ENCODE measurements around the gene PSAP. TPM values are rescaled to one million over a fixed set of nuclear protein-coding genes. Genes with fewer than 3 reads are reported as not detected.

Gene PSAP
- total RNA-seq, 1 donor from 2014 or later = 210 TPM

DNA sequence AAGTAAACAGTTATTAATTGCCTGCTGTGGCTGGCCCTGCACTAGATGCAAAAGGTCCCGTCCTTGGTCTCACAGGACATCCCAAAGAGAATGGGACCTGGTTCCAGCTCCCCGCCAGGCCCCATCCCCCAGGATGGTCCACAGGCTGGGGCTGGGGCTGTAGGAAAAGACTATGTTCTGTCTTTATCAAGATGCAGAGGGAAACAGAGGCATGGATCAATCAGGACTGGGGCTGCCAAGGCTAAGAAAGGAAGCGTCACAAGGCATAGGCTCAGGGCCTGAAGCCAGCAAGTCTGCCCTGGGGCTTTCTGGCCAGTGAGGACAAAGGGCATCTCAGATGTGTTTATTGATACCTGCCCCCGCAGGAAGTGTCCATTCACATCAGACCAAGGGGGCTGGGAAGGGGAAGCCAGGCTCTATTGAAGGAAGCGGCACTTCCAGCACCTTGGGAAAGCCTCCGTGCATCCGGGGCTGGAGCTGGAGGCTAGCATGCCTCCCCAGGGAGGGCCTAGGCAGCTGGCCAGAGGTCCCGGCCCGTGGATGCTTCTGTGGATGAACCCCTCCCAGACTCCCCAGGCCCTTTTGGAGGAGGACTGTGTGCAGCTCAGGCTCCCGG lies 83.5 kb downstream of the PSAP start:
- H3K27ac Mint-ChIP-seq = peak overlapping the region; percentile 91
- TF ChIP-seq, protein P1, sequence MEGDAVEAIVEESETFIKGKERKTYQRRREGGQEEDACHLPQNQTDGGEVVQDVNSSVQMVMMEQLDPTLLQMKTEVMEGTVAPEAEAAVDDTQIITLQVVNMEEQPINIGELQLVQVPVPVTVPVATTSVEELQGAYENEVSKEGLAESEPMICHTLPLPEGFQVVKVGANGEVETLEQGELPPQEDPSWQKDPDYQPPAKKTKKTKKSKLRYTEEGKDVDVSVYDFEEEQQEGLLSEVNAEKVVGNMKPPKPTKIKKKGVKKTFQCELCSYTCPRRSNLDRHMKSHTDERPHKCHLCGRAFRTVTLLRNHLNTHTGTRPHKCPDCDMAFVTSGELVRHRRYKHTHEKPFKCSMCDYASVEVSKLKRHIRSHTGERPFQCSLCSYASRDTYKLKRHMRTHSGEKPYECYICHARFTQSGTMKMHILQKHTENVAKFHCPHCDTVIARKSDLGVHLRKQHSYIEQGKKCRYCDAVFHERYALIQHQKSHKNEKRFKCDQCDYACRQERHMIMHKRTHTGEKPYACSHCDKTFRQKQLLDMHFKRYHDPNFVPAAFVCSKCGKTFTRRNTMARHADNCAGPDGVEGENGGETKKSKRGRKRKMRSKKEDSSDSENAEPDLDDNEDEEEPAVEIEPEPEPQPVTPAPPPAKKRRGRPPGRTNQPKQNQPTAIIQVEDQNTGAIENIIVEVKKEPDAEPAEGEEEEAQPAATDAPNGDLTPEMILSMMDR (IDR thresholded peaks at IDR 0.05) = no peak
- H3K36me3 Mint-ChIP-seq (ENCODE audit: low read depth) = peaks cover 25% of the 10 kb centered on the region
- peaks cover 80% of the 10 kb centered on the region for H3K4me1 Mint-ChIP-seq
- intact Hi-C loops (cut with micrococcal nuclease) = loop anchor here (5.0 to 10.0 kb wide), 3 partner anchors 450 to 1645 kb away; partner anchors contain the start of genes ANAPC16, ANXA7 and ASCC1
- no peaks in the 10 kb centered on the region for H3K27me3 Mint-ChIP-seq
- no peaks in the 10 kb centered on the region for H3K9me3 Mint-ChIP-seq
- H3K4me3 Mint-ChIP-seq = peak overlapping the region; percentile 55
- CTCF ChIA-PET = interaction anchor here (1.0 to 2.1 kb wide), 7 partner anchors 15 to 281 kb away, joined by 3 to 7 read pairs (median 3); no protein-coding TSS in a partner anchor
- no peak for ATAC-seq (ENCODE audit: low read depth)
- no peak for DNase-seq
- POLR2A ChIA-PET = interaction anchor here (0.6 to 8.7 kb wide), 10 partner anchors 9 to 537 kb away, joined by 3 to 79 read pairs (median 5); partner anchors contain the start of gene PSAP

DNA sequence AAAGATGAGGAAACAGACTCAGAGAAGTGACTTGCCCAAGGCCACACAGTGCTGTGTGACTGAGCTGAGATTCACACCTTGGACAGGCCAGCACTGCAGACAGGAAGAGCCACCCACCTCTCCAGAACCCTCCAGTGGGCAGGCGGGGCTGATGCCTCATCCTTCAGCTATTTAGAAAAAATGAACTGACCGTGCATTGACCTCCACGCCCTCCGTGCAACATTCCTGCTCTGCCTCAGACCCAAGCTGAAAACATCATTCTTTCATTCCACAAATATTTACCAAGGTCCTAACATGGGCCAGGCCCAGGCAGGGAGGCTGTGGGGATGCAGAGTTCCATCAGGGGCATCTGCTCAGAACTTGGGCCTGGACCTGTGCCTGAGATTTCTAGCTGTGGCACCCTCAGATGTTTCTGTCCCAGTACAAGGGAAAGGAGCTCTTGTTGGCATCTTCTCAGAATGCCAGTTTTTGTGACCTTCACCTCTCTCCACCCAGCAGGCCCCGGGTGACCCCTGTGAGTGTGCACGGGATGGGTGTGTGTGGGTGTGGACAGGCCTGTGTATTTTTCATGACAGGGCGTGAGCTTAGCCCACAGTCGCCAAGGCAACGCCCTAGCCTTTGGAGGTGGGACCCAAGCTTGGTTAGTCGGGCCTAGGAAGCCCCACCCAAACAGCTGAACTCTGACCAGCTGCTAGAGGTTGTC lies 84.2 kb downstream of the PSAP start:
- TF ChIP-seq, protein P1 (IDR thresholded peaks at IDR 0.05) = no peak
- no peaks in the 10 kb centered on the region for H3K27me3 Mint-ChIP-seq
- peak overlapping the region; percentile 91 for H3K27ac Mint-ChIP-seq
- CTCF ChIA-PET = interaction anchor here (1.0 to 2.1 kb wide), 7 partner anchors 15 to 282 kb away, joined by 3 to 7 read pairs (median 3); no protein-coding TSS in a partner anchor
- H3K4me1 Mint-ChIP-seq = peaks cover 79% of the 10 kb centered on the region
- intact Hi-C loops (cut with micrococcal nuclease) = loop anchor here (5.0 to 10.0 kb wide), 3 partner anchors 450 to 1645 kb away; partner anchors contain the start of genes ANAPC16, ANXA7 and ASCC1
- H3K36me3 Mint-ChIP-seq (ENCODE audit: low read depth) = peaks cover 28% of the 10 kb centered on the region
- no peaks in the 10 kb centered on the region for H3K9me3 Mint-ChIP-seq
- no peak for DNase-seq
- ATAC-seq (ENCODE audit: low read depth) = peak; percentile 16
- POLR2A ChIA-PET = interaction anchor here (0.6 to 8.7 kb wide), 11 partner anchors 9 to 538 kb away, joined by 3 to 79 read pairs (median 4); partner anchors contain the start of gene PSAP
- H3K4me3 Mint-ChIP-seq = peak overlapping the region; percentile 55

Other genes with a start within 250 kb of the PSAP start
- gene C10orf105, start 131.5 kb downstream of the PSAP start, total RNA-seq = not detected in 2 replicates
- gene VSIR, start 77.7 kb downstream of the PSAP start, total RNA-seq = 20.9 and 21.4 TPM in 2 replicates
- not detected in 2 replicates for gene CHST3, start 113.1 kb upstream of the PSAP start, total RNA-seq
- 24.2 and 27.8 TPM in 2 replicates for gene SPOCK2, start 237.3 kb upstream of the PSAP start, total RNA-seq

Measured in activated B cell treated with CpG ODN at 0.5 μM for 24 hours (primary cell).